NK-92 treated with Interleukin-12 subunit alpha and Interleukin-12 subunit beta, amount 100 ng/mL, for 24 hours (cell line): ENCODE measurements around the gene EZR.

ENCODE experiments used
- DNase-seq: peaks from one replicate; lab custom pipeline; 2025; lab: John Stamatoyannopoulos, UW

Gene EZR

DNA sequence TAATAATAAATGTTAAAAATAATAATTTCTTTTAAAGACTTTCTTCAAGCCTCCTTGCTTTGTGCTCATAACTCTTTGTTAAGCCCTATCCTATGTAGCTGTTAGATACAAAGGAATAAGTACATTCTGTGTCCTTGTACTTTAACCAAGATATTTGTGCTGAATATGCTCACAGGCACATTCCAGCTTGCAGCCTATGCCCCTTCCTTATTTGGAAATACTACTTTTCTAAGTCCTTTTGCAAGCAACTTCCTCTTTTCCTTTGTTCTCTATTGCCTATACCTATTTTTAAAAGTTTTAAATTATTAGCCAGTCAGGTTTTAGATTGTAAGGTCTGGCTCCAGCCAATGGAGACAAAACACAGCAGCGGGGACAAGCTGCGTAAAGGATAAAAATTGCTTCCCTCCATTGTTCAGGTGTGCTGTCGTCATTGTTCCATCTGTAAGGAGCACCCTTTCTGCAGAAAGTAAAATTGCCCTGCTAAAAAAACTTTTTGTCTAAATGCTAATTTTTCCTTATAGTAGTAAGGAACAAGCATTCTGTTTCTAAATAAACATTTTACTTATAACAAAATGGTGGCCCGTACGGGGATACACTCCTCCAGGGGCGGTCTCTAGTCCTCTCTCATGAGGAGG lies 89.1 kb downstream of the EZR start:
- no peak for DNase-seq

DNA sequence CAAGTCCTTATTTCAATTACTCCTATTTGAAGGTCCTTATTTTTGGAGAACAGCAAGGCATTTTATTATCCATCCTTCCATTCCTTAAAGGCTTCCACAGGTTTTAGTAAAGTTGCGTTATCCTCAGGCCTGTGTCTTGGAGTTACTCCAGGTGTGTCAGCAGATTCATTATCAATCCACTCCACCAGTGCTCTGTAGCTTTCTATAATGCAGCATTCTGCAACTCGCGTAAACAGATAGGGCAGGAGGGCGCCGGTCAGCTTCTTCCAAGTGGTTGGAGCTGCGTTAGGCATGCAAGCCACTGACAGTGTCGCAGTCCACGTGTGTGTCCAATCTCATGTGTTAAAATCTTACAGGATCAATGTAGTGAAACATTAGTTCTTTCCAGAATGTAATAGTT lies 93.5 kb downstream of the EZR start:
- DNase-seq = no peak

GRCh38 chr6:158722176-158722729 lies 96.9 kb downstream of the EZR start:
- DNase-seq = no peak

- DNase-seq = no peak
Observed at GRCh38 chr6:158718461-158719046, 100.6 kb downstream of the EZR start.

- no peak for DNase-seq
Observed at GRCh38 chr6:158717341-158718330, 101.5 kb downstream of the EZR start.
